NCI-H128 (cell line): ENCODE measurements around the gene WDR5.

ENCODE experiments used
- DNase-seq: peaks from one replicate; lab custom pipeline; 2025; ENCODE audit not compliant: unreplicated experiment; lab: John Stamatoyannopoulos, UW

Gene WDR5

DNA sequence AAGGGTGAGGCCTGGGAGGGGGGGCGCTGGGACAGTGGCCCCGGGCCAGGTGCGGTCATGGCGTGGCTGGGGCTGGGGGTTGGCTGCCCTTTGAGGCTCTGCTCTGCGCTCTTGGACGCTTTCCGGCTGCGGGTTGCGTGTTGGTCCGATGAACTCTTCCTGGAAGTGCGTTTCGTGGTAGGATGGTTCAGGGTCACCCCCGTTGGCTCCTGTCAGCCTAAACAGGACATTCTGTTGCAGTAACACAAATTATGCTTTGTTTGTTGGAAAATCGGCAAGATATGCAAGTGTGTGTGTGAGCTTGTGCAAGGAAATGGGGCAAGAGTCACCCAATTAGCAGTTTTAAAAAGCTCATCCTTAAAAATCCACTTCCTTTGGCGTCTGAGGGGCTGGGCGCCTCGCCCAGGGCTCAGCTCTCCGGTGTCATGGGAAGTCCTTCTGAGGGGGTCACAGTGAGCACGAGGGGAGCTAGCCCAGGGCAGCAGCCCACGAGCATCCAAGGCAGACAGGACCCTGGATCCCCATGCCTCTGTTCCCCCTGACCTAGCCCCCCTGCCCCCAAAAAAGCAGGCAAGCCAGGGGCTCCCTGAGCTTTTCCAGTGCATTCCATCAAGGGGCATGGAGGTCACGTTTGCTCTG is 50.7 kb downstream of the WDR5 start:
- no peak for DNase-seq

DNA sequence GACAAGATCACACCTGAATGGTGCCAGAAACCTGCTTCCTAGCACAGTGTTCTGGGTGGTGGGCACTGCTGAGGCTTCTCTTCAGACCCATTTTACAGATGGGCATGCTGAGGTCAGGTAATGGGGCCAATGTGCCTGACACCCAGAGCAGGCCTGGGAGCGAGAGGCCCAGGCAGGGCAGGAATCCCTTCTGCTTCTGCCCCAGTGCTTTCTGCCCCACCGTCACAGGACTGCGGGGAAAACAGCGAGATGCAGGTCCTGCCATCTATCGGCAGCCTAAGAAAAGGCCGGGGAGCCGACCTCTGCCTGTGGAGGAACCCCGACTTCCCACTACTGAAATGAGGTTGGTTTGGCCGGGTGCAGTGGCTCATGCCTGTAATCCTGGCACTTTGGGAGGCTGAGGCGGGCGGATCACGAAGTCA is 51.2 kb downstream of the WDR5 start:
- no peak for DNase-seq

DNA sequence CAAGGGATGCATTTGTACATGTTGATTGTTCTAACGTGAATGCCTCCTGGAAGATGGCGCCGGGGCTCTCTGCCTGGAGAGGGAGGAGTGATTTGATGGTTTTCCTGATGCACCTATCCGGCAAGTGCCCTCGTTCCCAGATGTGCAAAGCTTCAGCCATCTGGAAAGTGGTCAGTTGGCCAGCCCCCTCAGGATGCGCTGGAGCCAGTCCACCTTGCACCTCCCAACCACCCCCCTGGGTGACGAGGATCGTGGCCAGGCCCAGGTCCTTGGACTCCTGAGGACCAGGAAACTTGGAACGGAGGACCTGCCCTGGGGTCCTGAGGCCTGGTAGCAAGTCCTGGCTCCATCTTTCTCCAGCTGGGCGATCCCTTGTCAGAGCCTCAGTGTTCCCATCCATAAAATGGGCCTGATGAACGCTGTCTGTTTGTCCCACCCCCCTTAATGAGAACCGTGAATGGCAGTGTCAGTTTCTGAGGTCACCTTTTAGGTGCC is 52.1 kb downstream of the WDR5 start:
- no peak for DNase-seq

DNA sequence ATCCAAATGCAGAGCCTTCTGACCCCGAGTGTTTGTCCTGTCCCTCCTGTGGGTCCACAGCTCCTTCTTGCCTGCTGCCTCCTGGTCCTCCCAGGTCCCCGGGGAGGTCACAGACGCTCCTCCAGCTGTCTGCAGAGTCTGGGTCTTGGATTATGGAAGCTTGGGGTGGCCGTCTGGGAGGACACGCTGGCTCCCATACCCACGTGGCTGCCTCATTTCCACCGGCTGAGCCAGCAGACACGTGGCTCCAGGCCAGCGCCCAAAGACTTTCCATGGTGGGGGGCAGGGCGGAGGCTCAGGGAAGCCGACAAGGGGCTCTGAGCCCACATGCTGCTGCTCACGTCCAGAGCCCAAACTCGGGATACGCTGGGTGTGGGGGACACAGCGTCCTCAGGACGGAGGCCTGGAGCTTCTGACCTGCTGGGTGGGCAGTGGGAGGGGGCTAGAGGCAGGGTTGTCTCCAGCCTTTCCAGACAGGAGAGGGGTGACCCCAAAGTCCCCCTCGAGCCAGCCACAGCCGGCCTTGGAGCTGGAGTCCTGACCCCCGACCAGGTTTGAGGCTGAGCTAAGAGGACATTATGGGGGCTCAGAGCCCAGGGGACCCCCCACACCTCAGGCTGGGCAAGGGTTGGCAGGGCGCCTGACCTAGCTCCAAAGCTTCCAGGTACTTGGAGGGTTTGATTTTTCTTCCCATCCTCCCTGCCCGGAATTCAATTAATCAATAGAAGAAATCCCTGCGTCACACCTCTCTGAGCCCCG is 52.7 kb downstream of the WDR5 start:
- no peak for DNase-seq

DNA sequence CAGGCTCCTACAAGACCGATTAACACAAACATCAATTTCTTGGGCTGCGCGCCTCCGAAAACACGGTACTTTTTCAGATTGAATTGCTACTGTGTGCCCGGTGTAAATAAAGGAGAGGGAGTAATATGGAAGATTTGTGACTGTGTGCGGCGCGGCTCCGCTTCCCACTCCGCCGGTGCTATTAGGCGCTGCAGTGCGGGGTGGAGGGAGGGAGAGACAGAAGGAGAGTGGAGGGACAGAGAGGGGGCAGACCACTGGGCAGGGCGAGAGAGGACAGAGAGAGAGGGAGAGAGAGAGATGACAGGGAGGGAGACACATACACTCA is 53.2 kb downstream of the WDR5 start:
- no peak for DNase-seq

DNA sequence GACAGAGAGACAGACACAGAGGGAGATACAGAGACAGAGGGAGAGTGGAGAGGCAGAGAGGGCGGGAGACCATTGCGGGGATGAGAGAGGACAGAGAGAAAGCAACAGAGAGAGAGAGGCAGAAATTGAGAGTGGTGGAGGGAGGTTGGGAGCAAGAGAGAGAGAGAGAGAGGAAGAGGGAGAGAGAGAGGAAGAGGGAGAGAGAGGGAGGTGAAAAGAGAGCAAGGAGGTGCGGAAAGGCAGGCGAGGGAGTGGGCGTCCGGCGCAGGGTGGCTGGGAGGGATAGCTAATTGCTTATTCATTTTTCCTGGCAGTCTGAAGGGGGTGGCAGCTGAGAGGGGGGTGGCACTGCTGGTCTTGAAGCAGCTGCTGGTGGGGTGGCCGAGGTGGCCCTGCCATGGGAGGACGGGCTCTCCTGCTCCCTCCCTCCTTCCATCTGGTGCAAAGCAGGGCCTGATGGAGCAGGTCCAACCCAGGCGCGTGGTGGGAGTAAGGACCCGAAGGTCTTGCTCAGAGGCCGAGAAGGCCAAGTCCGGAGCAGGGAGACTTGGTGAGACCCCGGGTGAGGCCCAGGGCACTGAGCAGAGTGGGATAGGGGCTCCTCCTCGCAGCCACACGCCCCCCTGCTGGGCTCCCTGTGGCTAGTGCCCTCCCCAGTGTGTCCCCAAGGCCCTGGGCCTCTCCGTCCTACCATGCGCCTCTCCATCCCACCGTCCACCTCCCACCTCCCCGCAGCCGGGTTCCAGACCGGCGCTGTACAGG is 53.8 kb downstream of the WDR5 start:
- DNase-seq: no peak

DNA sequence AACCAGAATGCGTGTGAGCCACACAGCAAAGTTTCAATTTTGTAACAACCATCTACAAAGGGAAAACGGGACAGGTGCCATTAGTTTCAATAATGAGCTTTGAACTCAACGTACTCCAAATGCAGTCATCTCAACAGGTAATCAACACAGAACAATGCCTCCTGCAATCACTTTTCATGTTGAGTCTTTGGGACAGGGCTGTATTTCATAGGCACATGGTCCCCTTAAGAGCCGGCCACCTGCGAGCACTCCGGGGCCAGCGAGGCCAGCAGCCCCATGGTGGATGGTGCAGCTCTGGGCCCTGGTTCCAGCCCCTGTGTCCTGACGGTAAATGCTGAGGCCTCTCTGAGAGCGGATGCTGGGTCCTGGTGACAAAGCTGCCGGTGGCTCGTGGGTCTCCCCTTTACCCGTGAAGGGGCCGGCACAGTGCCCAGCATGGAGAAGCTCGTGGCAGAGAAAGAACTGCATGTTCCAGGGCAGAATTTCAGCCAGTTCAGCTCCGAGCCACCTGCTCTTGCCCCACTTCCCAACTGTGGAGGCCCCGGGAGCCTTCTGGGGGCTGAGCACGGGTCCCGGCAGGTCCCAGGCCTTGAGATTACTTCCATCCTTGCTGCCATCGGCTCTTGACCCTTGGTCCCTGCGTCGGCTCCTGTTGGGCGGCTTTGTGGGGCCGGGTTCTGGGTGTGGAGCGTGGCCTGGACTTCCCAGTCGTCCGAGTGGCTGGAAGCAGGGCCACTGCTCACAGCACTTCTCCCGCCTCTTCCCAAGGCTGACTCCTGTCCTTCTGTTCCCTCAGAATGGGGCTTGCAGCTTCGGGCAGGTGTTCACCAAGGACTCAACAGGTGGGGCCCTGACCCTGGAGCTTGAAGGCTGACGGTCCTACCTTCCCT is 54.6 kb downstream of the WDR5 start:
- no peak for DNase-seq

DNA sequence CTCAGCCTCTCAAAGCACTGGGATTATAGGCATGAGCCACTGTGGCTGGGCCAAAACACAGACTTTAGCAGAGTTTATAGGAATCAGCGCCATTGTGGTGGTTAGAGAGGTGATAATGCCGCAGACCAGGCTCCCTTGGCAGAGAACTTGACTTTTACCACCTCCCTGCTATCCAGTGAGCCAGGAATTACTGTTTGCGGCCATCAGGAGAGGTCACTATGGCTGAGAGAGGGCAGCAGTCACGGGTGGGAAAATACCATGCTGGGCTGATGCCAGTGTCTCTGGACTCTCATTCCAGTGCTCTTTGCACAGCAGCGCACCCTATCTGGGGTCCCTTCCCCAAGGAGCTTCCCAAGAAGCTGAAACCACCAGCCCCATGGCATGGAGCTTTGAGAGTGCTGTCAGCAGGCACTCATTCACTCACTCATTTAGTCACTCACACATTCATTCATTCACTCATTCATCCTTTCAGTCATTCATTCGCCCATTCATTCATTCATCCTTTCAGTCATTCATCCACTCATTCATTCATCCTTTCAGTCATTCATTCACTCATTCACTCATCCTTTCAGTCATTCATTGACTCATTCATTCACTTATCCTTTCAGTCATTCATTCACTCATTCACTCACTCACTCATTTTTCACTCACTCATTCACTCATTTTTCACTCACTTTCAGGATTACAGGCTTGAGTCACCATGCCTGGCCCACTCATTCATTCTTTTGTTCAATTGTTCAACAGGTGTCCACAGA is 55.8 kb downstream of the WDR5 start:
- no peak for DNase-seq

DNA sequence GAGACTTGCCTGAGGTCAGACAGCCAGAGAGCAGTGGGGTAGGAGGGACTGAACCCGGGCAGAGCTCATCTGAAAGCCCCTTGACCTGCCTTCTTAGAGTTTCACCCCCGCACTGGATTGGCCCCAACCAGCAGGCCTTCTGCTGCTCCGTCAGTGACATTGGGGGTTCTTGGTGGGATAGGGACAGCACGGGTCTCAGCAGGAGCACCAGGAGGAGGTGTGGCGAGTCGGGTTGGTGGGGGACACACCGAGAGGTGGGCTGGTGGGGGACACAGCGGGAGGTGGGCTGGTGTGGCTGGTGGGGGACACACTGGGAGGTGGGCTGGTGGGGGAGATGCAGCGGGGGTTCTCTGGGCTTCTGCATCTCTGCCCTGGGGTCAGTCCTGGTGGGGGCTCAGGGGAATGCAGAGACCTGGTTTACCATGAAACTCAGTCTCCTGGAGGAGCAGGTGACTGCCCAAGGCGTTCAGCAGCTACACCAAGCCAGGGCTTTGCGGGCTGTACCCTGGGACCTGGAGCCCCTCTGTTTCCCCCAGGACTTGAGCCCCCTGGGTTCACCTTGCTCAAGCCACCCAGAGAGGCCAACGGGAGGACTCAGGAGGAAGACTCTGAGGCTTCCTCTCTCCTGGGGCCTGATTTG is 56.5 kb downstream of the WDR5 start:
- no peak for DNase-seq

DNA sequence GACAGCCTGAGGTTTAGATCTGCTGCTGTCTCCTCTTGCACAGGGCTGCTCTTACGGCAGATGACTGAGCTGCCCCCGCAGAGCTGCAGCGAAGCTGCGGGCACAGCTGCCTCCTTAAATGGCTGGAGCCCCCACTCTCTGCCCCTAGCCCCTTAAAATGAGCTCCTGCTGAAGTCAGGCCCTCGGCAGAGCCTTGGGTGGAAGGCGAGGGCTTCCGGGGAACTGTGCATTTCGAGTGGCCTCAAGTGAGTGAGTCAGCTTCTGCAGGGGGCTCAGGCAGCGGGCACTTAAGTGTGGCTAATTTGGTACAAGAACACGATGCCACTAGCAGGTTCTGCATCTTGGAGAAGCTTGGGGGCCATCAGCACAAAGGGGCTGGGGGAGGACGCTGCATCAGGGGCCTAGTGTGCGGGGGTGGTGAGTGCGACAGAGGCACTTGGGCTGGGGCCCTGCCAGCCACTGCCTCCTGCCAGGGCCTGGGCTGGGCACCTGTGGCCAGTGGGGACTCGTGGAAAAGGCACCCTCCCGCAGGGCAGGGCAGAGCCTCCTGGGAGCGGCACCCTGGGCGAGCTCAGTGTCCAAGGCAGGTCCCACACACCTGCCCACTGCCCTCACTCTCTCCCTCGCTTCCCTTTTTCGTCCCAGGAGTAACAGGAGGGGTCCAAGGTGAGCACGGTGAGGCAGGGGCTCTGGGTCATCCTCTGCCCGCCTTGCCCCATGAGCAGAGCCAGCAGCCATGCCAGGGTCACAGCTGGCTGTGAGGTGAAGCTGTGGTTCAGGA is 57.3 kb downstream of the WDR5 start:
- DNase-seq: no peak

DNA sequence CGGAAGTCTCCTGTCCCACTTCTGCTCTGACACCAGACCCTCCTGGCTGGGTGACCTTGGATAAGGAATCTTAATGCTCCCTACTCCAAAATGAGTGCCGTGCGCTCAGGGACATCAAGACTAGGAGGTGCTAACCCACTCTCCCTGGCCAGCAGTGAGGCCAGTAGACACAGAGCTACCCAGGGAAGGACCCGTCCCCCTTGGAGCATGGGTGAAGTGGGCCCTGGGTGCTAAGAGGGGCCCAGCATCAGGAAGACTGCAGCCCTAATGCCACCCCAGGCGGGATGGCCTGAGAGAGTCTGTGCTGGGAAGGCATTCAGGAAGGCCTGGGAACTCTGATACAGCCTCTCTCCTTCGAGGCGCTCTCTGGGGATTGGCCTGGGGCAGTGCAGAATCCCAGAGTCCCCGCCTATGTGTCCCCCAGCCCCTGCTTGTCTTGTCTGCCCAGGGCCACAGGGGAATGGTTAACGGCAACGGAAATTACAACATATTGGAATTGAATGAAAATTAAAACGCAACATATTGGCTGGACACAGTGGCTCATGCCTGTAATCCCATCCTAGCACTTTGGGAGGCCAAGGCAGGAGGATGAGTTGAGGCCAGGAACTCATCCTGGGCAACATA is 58.1 kb downstream of the WDR5 start:
- DNase-seq: no peak

DNA sequence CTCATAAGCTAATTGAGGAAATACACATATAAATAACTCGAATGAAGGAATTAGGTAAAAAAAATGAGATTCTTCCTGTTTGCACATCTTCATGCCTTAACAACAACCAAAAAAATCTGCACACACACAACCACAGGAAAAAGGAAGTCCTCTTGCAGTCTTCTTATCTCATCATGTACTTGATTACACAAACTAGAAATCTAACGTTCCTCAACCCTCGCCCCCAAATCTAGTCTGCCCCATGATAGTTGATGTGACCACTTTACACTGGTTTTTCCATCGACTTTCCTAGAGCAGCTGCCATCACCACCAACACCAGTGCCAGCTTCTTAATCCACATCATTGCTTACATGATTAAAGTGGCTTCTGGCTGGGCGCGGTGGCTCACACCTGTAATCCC is 59.7 kb downstream of the WDR5 start:
- DNase-seq: no peak

DNA sequence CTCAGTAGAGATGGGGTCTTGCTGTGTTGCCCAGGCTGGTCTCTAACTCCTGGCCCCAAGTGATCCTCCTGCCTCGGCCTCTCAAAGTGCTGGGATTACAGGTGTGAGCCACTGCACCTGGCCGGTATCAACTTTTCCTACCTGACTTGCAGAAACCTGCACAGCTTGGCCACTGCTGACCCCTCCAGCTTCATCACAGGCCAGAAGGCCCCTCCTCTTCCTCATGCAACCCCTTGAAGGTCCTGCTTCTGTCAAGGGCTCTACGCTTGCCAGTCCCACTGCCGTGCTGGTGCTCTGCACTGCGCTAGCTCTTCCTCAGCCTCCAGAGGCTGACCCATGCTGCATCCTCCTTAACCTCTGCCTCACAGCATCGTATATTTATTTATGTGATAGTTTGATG is 61.0 kb downstream of the WDR5 start:
- no peak for DNase-seq

DNA sequence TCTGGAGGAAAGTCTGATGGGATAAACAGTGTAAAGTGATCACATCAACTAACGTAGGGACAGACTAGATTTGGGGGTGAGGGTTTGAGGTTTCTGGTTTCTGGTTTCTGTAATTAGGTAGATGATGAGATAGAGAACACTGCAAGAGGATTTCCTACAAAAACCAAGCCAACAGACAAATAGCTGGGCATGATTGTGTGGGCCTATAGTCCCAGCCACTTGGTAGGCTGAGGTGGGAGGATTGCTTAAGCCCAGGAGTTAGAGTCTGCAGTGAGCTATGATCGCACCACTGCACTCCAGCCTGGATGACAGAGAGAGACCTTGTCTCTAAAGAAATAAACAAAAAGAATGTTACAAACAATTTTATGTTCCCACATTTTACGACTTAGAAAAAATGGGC is 62.9 kb downstream of the WDR5 start:
- no peak for DNase-seq

DNA sequence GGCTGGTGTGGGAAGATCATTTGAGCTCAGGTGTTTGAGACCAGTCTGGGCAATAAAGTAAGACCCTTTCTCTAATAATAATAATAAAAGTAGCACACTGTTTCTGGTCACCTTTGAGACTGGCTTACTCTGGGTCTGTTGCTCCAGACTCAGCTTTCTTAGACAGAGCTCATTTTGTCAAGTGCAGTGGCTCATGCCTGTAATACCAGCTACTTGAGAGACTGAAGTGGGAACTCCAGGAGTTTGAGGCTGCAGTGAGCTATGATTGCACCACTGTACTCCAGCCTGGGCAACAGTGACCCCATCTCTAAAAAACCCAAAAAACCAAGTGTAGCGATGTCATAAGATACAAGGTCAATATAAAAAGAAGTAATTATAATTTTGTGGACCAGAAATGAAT is 64.8 kb downstream of the WDR5 start:
- no peak for DNase-seq

DNA sequence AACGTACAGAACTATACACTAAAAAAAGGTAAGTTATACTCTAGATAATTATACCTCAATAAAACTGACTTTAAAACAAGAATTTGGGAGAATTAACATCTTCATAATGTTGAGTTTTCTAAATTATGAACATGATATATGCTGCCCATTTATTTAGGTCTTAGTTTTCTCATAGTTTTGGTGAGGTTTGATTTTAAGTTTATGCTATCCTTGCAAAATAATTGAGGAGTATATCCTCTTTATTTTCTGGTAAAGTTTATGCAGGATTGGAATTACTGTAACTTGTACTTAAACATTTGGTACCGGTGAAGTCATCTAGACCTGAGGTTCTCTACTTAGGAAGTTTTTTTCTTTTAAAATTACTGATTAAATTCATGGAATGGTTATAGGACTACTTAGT is 67.3 kb downstream of the WDR5 start:
- no peak for DNase-seq

DNA sequence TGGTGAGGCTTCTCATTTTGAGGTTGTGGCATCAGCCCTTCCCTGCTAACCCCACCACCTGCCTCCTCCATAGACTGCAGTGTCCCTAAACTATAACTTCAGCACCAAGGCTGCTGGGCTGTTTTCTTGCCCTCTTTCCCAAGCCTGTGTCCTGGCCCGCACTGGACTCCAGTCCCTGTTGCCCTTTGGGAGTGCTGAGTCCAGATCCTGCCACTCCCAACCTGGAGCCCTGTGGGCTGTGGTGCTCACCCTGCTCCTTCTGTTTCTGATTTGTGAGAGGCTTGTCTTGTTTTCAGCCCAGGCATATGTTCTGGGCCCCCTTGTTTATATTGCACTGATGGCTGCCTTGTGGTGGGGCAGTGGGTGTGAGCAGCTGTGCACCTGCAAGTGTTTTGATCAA is 68.2 kb downstream of the WDR5 start:
- DNase-seq: no peak

DNA sequence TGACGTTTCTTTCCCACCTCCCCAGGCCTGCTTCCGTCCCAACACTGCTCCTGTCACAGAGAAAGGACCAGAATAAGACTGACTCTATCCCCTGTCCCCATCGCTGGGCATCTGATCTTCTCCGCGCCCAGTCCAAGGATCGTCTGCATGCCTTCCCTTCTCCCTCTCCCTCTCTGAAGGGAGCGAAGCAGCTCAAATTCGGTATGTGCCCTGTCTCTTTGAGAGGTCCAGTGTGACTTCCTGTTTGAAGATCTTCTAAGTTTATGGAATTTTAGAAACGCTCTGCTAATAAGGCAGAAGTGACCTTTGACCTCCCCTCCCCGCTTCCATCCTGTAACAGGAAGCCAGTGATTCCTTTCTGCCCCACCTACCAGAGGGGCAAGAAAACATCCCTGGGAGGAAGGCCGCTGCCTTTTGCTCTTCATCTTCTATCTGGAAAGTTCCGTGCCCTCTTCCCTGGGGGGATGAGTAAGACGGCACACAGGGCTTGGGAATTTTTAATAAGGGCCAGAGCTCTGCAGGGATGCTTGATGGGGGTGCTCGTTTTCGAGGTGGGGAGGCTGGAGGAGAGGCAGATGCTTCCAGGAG is 69.2 kb downstream of the WDR5 start:
- DNase-seq: no peak
